Transverse colon (tissue), 4 donors: Measurements from ENCODE around the gene GEMIN5.

ENCODE experiments used
- CTCF ChIP-seq, 5 experiments: fragments of 200-600 bp in 3 of 5; fragments of 450-650 bp in 2 of 5; sonication (generic) in 3 of 5; IDR thresholded peaks; 1 replicate in 2 of 5; 2 replicates in 3 of 5; pipeline ENCODE4 v1.5.1; 2016 to 2017; ENCODE audit warnings: antibody characterized with exemption in 5 of 5, inconsistent platforms in 3 of 5, mild to moderate bottlenecking in 2 of 5, moderate library complexity in 1 of 5
- EP300 ChIP-seq: sonication (generic); formaldehyde crosslinking; IDR thresholded peaks from one replicate; pipeline ENCODE4 v1.6.1; 2017; ENCODE audit warnings: antibody characterized with exemption, low read depth
- POLR2A ChIP-seq: fragments of 450-650 bp; IDR thresholded peaks from one replicate; pipeline ENCODE4 v1.6.1; 2016; ENCODE audit warnings: antibody characterized with exemption, mild to moderate bottlenecking, moderate library complexity
- POLR2AphosphoS5 ChIP-seq, 3 donors: sonication (generic); formaldehyde crosslinking; IDR thresholded peaks; one replicate each; pipeline ENCODE4 v1.6.1; 2016; ENCODE audit warnings: antibody characterized with exemption in 3 of 3

GRCh38 chr5:154849264-154849785 is 88.7 kb downstream of the GEMIN5 start:
- TF ChIP-seq POLR2AphosphoS5 (IDR thresholded peaks at IDR 0.05) (no peak), POLR2A (no peak), CTCF (IDR thresholded peaks at IDR 0.05) (no peak), EP300 (no peak)
